Activated T-cell treated with anti-CD3 and anti-CD28 coated beads, Interleukin-2, amount 50 U/mL, for 4 hours (primary cell): ENCODE data around the gene ANKRD2. TPM values are rescaled to one million over a fixed set of nuclear protein-coding genes. Genes with fewer than 3 reads are reported as not detected.
"Not testable (repeated sequence)": the region's sequence is repeated elsewhere in the genome, so short reads cannot be mapped to it uniquely, and the experiment has no call there.

Experiments
- ATAC-seq, 2 donors: fragments of 200-7000 bp; cut with Tn5 transposase; one replicate each; pipeline ENCODE4 v1.10.0; 2021
- DNase-seq: peaks from one replicate; pipeline ENCODE4 v3.0.0-alpha.2; 2020
- H3K27me3 Mint-ChIP-seq: one replicate; pipeline ENCODE4 v1.8.0; 2021; ENCODE audit warnings: low read depth, mixed read lengths
- H3K36me3 Mint-ChIP-seq: one replicate; pipeline ENCODE4 v1.8.0; 2022; ENCODE audit warnings: mixed read lengths; ENCODE audit not compliant: insufficient read depth
- H3K4me1 Mint-ChIP-seq: one replicate; pipeline ENCODE4 v1.8.0; 2021; ENCODE audit warnings: low read depth, mixed read lengths
- H3K4me3 Mint-ChIP-seq: one replicate; pipeline ENCODE4 v1.8.0; 2021; ENCODE audit warnings: mild to moderate bottlenecking, moderate library complexity, mixed read lengths
- H3K9me3 Mint-ChIP-seq: one replicate; pipeline ENCODE4 v1.8.0; 2021; ENCODE audit warnings: mixed read lengths
- total RNA-seq, 3 donors: library from RNA; stranded (reverse); gene quantifications; one replicate each; pipeline ENCODE4 v1.2.1, GENCODE V29; 2021

ANKRD2 gene
- total RNA-seq, 3 donors from 2014 or later: not detected

DNA sequence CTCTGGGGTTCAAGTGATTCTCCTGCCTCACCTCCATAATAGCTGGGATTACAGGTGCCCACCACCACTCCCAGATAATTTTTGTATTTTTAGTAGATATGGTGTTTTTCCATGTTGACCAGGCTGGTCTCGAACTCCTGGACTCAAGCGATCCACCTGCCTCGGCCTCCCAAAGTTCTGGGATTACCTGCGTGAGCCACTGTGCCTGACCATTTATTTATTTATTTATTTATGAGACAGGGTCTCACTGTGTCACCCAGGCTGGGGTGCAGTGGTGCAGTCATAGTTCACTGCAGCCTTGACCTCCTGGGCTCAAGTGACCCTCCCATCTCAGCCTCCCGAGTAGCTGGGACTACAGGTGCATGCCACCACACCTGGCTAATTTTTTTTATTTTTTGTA, 18.2 kb upstream of the ANKRD2 start:
- DNase-seq, H3K27me3 Mint-ChIP-seq, H3K36me3 Mint-ChIP-seq, H3K4me1 Mint-ChIP-seq, H3K9me3 Mint-ChIP-seq, ATAC-seq, H3K4me3 Mint-ChIP-seq: not testable (repeated sequence)

DNA sequence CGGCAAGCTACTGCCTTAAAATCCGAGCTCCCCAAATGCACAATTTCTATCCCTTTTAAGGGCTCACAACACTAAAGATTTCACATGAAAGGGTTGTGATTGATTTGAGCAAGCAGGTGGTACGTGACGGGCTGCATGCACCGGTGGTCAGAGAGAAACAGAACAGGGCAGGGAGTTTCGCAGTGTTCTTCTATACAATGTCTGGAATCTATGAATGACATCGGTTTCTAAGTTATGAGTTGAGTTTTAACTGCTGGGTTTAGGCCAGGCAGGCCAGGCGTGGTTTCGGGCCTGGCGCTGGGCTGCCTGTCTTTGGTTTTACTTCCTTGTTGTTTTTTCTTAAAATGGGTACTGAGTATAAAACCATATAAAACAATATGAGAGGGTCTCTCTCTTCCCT, 17.0 kb upstream of the ANKRD2 start:
- not testable (repeated sequence) for H3K27me3 Mint-ChIP-seq, ATAC-seq, DNase-seq, H3K36me3 Mint-ChIP-seq, H3K4me3 Mint-ChIP-seq, H3K4me1 Mint-ChIP-seq, H3K9me3 Mint-ChIP-seq

DNA sequence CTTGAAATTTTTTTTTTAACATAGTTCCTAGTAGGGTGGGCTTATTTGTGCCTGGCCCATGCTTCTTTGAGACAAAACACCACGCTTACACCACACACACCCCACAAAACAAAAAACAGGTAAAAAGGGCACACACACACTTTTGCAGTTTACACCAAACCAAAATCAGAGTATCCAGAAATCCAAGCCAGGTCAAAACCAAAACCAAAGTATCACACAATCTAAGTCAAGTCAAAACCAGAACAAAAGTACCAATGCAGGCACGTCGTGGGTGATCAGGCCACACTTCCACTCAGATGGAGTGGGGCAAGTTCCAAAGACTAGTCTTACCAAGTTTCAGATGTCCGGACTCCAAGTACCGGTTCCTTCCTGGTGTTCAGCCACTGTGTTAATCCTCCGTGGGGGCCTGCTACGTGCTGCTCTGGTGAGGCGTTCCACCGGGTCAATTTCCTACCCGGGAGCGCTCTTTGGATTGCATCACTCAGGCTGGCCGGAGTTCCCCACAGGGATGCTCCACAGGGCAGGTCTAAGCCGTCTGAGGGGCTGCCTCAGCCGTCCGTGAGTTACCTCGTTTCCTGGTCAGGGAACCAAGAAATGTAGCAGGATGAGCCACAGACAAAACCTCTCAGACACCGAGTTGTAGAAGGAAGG, 11.7 kb upstream of the ANKRD2 start:
- H3K27me3 Mint-ChIP-seq, H3K36me3 Mint-ChIP-seq, H3K4me1 Mint-ChIP-seq, DNase-seq, ATAC-seq, H3K4me3 Mint-ChIP-seq, H3K9me3 Mint-ChIP-seq: not testable (repeated sequence)

DNA sequence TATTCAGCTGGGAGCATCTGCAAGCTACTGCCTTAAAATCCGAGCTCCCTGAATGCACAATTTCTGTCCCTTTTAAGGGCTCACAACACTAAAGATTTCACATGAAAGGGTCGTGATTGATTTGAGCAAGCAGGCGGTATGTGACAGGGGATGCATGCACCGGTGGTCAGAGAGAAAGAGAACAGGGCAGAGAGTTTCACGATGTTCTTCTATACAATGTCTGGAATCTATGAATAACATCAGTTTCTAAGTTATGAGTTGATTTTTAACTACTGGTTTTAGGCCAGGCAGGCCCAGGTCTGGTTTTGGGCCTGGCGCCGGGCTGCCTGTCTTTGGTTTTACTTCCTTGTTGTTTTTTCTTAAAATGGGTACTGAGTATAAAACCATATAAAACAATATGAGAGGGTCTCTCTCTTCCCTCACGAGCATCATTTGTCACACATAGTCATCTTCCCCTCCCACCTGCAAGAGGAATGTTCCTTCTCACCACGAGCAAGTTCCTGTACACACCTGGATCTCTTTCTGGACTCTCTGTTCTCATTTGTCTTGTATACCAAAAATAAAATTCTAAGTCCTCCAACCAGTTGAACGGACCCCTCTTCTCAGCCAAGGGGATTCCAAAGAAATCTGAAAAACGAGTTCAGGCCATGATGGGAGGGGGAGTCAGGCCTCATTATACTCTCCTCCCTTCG, 11.0 kb upstream of the ANKRD2 start:
- not testable (repeated sequence) for DNase-seq, H3K9me3 Mint-ChIP-seq, H3K27me3 Mint-ChIP-seq, H3K4me3 Mint-ChIP-seq, ATAC-seq, H3K4me1 Mint-ChIP-seq, H3K36me3 Mint-ChIP-seq

DNA sequence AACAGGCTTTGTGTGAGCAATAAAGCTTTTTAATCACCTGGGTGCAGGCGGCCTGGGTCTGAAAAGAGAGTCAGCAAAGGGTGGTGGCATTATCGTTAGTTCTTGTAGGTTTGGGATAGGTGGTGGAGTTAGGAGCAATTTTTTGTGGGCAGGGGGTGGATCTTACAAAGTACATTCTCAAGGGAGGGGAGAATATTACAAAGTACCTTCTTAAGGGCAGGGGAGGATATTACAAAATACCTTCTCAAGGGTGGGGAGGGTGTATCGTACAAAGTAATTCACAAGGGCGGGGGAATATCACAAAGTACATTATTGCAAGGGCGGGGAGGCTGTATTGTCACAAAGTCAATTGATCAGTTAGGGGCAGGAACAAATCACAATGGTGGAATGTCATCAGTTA, 10.2 kb upstream of the ANKRD2 start:
- not testable (repeated sequence) for H3K4me3 Mint-ChIP-seq, ATAC-seq

DNA sequence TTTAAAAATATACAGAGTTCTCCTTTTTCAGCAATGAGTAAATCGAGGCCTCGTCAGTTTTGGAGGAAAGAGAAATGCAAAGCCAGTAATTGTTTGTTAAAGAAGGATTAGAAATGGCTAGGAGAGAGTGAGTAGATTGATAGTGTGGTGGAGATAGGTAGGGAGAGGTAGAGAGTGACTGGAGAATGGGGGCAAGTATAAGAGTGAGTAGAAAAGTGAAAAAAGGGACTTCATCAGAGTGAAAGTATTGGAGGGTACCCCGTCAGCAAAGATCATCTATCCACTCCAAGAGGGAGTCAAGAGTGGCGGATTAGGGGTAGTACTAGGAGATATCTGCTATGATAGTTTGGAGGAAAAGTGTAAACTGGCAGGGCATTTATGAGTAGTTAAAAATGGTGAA, 9.2 kb upstream of the ANKRD2 start:
- DNase-seq (no peak), ATAC-seq (no peak)
- H3K9me3 Mint-ChIP-seq: no peaks in the 10 kb centered on the region
- H3K4me3 Mint-ChIP-seq: no peak overlapping the region
- no peaks in the 10 kb centered on the region for H3K36me3 Mint-ChIP-seq
- H3K27me3 Mint-ChIP-seq: no peaks in the 10 kb centered on the region
- H3K4me1 Mint-ChIP-seq: no peaks in the 10 kb centered on the region

More for the DNA sequence above, 10.2 kb upstream of the ANKRD2 start:
- H3K4me1 Mint-ChIP-seq, H3K36me3 Mint-ChIP-seq, H3K27me3 Mint-ChIP-seq, H3K9me3 Mint-ChIP-seq, DNase-seq: not testable (repeated sequence)

DNA sequence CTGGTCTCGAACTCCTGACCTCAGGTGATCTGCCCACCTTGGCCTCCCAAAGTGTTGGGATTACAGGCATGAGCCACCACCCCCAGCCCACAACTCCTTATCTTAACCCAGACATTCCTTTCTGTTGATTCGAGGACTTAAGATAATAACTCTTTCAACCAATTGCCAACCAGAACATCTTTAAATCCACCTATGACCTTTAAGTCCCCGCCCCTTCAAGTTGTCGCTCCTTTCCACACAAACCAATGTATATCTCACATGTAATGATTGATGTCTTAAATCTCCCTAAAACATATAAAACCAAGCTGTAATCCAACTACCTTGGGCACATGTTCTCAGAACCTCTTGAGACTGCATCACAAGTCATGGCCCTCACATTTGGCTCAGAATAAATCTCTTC, 7.8 kb upstream of the ANKRD2 start:
- Mint-ChIP-seq H3K4me1 (no peaks in the 10 kb centered on the region), H3K4me3 (no peak overlapping the region), H3K9me3 (no peaks in the 10 kb centered on the region), H3K36me3 (no peaks in the 10 kb centered on the region), H3K27me3 (no peaks in the 10 kb centered on the region)
- DNase-seq (no peak), ATAC-seq (no peak)

DNA sequence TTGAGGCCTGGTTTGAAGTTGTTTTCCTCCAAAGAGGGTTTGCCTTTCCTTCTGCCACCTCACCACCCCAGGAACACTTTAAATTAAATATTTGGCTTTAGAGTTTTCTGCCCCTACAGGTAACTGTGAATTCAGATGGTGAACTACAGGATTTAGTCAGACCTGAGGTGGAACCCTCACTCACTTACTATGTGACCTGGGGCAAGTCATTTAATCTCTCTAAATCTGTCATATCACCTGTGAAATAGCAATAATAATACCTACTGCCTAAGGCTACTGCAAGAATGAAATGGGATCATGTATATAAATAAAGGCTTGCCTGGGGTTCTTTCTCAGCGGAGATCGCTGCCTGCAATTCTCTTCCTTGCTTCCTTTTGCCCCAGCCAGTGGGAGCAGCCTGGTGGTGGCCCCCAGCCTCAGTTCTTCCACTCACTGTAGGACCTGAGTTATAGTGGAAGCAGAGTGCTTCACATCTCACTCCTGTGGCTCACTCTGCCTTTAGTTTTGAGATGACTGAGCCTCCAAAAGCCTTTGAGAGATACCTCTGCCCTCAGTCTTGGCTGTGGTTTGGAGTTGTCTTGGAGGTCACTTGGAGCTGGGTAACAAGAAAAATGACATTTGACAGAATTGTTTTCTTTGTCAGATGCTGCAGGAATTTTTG, 6.1 kb upstream of the ANKRD2 start:
- Mint-ChIP-seq H3K36me3 (no peaks in the 10 kb centered on the region), H3K4me1 (no peaks in the 10 kb centered on the region), H3K27me3 (no peaks in the 10 kb centered on the region), H3K9me3 (no peaks in the 10 kb centered on the region), H3K4me3 (no peak overlapping the region)
- ATAC-seq (no peak), DNase-seq (no peak)

DNA sequence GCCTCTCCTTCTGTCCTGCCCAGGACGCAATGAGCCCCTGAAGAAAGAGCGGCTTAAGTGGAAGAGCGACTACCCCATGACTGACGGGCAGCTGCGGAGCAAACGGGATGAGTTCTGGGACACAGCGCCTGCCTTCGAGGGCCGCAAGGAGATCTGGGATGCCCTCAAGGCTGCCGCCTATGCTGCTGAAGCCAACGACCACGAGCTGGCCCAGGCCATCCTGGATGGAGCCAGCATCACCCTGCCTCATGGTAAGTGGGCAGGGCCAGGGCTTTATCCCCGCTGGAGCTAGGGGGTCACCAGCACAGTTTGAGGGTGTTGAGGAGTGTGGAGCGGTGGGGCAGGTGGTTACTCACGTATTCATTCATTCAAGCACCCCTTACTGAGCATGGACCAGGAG, 4.7 kb upstream of the ANKRD2 start:
- DNase-seq (no peak), ATAC-seq (no peak)
- Mint-ChIP-seq H3K4me3 (no peak overlapping the region), H3K27me3 (no peaks in the 10 kb centered on the region), H3K36me3 (no peaks in the 10 kb centered on the region), H3K9me3 (no peaks in the 10 kb centered on the region), H3K4me1 (no peaks in the 10 kb centered on the region)

DNA sequence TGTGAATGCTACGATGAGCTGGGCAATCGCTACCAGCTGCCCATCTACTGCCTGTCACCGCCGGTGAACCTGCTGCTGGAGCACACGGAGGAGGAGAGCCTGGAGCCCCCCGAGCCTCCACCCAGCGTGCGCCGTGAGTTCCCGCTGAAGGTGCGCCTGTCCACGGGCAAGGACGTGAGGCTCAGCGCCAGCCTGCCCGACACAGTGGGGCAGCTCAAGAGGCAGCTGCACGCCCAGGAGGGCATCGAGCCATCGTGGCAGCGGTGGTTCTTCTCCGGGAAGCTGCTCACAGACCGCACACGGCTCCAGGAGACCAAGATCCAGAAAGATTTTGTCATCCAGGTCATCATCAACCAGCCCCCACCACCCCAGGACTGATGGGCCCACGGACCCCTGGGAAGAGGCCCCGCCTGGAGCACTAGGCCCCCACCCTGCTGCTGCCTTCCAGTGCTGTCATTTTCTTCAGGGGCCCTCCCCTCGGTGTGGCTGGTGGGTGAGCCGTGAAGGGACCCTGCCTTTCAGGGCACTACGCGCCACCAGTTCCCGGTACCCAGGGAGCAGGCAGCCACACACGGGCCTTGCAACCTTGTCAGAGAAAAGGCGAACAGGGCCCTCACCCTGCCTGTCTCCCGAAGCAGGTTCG, 2.3 kb upstream of the ANKRD2 start:
- no peak for DNase-seq
- H3K4me1 Mint-ChIP-seq: no peaks in the 10 kb centered on the region
- H3K27me3 Mint-ChIP-seq: no peaks in the 10 kb centered on the region
- no peaks in the 10 kb centered on the region for H3K36me3 Mint-ChIP-seq
- no peak for ATAC-seq
- no peaks in the 10 kb centered on the region for H3K9me3 Mint-ChIP-seq
- no peak overlapping the region for H3K4me3 Mint-ChIP-seq

DNA sequence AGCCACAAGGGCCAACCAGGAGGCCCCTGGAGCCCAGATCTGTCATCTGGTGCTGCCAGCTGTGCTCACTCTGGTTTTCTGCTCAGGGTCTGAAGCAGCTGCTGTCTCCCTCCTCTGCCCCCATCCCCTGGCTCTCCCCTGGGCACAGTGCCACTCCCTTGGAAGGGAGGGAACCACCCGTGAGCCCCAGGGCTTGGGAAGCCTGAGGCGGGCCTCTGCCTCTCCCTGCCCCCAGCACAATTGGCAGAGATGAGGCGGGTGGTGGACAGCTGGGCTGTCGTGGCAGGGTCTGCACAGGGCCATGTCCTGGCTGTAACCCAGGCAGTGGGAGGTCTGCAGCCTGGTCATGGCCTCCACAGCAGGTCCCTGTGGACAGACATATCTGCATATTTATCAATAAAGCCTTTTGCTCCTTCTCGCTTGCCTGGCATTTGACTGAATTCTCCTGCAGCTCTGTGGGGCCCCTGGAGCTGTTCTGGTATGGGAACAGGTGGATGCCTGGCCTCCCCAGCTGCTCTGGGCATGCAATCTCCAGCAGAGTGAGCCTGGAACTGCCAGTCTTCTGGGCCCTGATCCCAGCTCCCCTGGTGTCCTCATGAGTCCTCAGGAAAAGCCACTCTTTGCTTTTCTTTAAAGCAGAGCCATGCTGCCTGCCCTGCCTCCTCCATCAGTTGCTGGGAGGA, 1.6 kb upstream of the ANKRD2 start:
- Mint-ChIP-seq H3K36me3 (no peaks in the 10 kb centered on the region), H3K4me1 (no peaks in the 10 kb centered on the region), H3K9me3 (no peaks in the 10 kb centered on the region), H3K27me3 (no peaks in the 10 kb centered on the region), H3K4me3 (no peak overlapping the region)
- no peak for DNase-seq
- no peak for ATAC-seq

DNA sequence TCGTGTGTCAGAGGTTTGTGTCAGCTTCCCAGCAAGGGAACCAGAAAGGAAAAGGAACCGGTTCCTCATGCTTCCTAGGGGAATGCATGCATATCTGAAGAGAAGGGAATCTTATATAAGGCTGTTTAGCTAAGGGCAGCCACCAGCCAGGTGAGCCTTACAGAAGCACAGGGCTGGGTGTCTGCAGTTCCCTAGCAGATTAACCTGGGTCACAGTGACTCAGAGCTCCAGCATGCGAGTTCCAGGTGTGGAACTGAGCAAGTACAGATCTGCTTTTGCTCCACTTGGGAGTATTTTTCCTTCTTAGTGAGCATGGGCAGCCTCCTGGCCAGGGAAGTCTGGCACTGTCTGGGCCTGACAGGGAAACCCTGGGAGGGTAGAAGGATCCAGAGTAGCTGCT, 957 bp upstream of the ANKRD2 start:
- ATAC-seq (no peak), DNase-seq (no peak)
- Mint-ChIP-seq H3K9me3 (no peaks in the 10 kb centered on the region), H3K4me1 (no peaks in the 10 kb centered on the region), H3K36me3 (no peaks in the 10 kb centered on the region), H3K27me3 (no peaks in the 10 kb centered on the region), H3K4me3 (no peak overlapping the region)

DNA sequence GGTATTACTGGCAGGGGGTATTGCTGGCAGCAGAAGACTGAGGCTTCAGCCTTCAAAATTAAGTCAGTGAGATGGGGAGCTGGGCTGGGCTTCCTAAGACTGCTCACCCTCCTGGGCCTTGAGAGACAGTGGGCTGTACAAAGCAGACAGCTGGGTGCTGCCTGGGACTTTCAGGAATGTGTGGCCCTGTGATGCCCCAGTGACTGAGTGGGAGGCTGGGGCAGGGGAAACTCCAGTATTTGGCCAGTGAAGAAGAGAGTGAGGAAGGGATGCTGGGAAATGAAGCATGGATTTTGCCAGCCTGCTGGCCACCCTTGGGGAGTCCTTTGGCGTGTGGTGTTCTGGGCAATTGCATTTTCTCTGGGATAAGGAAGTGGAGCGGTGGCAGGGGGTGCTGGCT, 442 bp downstream of the ANKRD2 start:
- no peaks in the 10 kb centered on the region for H3K9me3 Mint-ChIP-seq
- DNase-seq (no peak), ATAC-seq (no peak)
- H3K36me3 Mint-ChIP-seq: no peaks in the 10 kb centered on the region
- H3K27me3 Mint-ChIP-seq: peaks cover 2% of the 10 kb centered on the region
- no peak overlapping the region for H3K4me3 Mint-ChIP-seq
- H3K4me1 Mint-ChIP-seq: no peaks in the 10 kb centered on the region

DNA sequence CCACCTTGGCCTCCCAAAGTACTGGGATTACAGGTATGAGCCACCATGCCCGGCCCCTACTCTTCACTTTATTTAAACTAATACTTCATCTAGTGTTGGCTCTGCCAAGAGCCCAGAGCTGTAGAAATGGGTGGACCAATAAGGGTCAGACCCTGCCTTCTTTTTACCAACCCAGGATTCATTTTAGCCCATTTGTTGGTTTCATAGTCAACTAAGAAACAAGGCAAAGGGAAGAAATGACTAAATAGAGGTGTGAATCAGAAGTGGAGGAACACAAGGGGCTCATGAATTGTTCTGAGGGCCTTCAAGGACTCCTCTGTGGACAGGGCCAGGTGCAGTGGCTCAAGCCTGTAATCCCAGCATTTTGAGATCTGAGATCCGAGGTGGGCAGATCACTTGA, 1.1 kb downstream of the ANKRD2 start:
- no peak for ATAC-seq

More for the DNA sequence above, 1.1 kb downstream of the ANKRD2 start:
- Mint-ChIP-seq H3K27me3 (peaks cover 2% of the 10 kb centered on the region), H3K4me3 (no peak overlapping the region), H3K36me3 (no peaks in the 10 kb centered on the region), H3K9me3 (no peaks in the 10 kb centered on the region), H3K4me1 (no peaks in the 10 kb centered on the region)
- no peak for DNase-seq
